Measurements from ENCODE around the gene CACNG5. TPM values are rescaled to one million over a fixed set of nuclear protein-coding genes. Genes with fewer than 3 reads are reported as not detected.

The CACNG5 gene
- polyA plus RNA-seq, 1 donor from 2014 or later, result not detected

- no peaks in the 10 kb centered on the region for H3F3A ChIP-seq (ENCODE audit: insufficient read depth, low read length, poor library complexity, severe bottlenecking)
- no peaks in the 10 kb centered on the region for H3K9me2 ChIP-seq (ENCODE audit: insufficient read depth, low read length)
- H3K27me3 ChIP-seq (ENCODE audit: insufficient read depth, low read depth, low read length), result no peaks in the 10 kb centered on the region
- no peak overlapping the region for H3K9ac ChIP-seq (ENCODE audit: low read length)
- no peak overlapping the region for H3K27ac ChIP-seq (ENCODE audit: low read length)
- H3K79me2 ChIP-seq (replicated peaks; ENCODE audit: insufficient read depth, low read length), result no peaks in the 10 kb centered on the region
- TF ChIP-seq TAF1 (IDR thresholded peaks at IDR 0.05; ENCODE audit: low read depth) (no peak), CTCF (IDR thresholded peaks at IDR 0.05; ENCODE audit: poor library complexity, severe bottlenecking) (no peak), POLR2AphosphoS5 (IDR thresholded peaks at IDR 0.05) (no peak), MXI1 (conservative IDR thresholded peaks at IDR 0.05; ENCODE audit: poor library complexity, severe bottlenecking) (no peak), RAD21 (conservative IDR thresholded peaks at IDR 0.05) (no peak), EZH2 (IDR thresholded peaks at IDR 0.05; ENCODE audit: borderline replicate concordance, insufficient read depth, low read length, poor library complexity, severe bottlenecking) (no peak), REST (IDR thresholded peaks at IDR 0.05; ENCODE audit: borderline replicate concordance) (no peak), SMC3 (conservative IDR thresholded peaks at IDR 0.05; ENCODE audit: poor library complexity) (no peak), EP300 (conservative IDR thresholded peaks at IDR 0.05; ENCODE audit: poor library complexity, severe bottlenecking) (no peak)
- no peak overlapping the region for H3K4me3 ChIP-seq (ENCODE audit: low read length)
- no peak overlapping the region for H3K4me2 ChIP-seq (ENCODE audit: low read length)
- no peaks in the 10 kb centered on the region for H3K36me3 ChIP-seq (ENCODE audit: insufficient read depth, low read length)
- no peaks in the 10 kb centered on the region for H4K20me1 ChIP-seq (ENCODE audit: insufficient read depth)
- H2AFZ ChIP-seq (ENCODE audit: low read depth, low read length), result no peak overlapping the region
- H3K9me3 ChIP-seq (ENCODE audit: low read length), result no peaks in the 10 kb centered on the region
These were observed 23.2 kb upstream of the CACNG5 start for GRCh38 chr17:66811683-66812054.

- Histone ChIP-seq H3K9ac (ENCODE audit: low read length) (no peak overlapping the region), H3K4me2 (ENCODE audit: low read length) (no peak overlapping the region), H3K4me3 (ENCODE audit: low read length) (no peak overlapping the region), H3K79me2 (replicated peaks; ENCODE audit: insufficient read depth, low read length) (no peaks in the 10 kb centered on the region), H3K9me2 (ENCODE audit: insufficient read depth, low read length) (no peaks in the 10 kb centered on the region), H3K27ac (ENCODE audit: low read length) (no peak overlapping the region), H3F3A (ENCODE audit: insufficient read depth, low read length, poor library complexity, severe bottlenecking) (no peaks in the 10 kb centered on the region), H3K27me3 (ENCODE audit: insufficient read depth, low read depth, low read length) (no peaks in the 10 kb centered on the region), H3K36me3 (ENCODE audit: insufficient read depth, low read length) (no peaks in the 10 kb centered on the region), H4K20me1 (ENCODE audit: insufficient read depth) (no peaks in the 10 kb centered on the region), H3K9me3 (ENCODE audit: low read length) (no peaks in the 10 kb centered on the region), H2AFZ (ENCODE audit: low read depth, low read length) (no peak overlapping the region)
- TF ChIP-seq EP300 (conservative IDR thresholded peaks at IDR 0.05; ENCODE audit: poor library complexity, severe bottlenecking), result no peak
- no peak for TF ChIP-seq CTCF (IDR thresholded peaks at IDR 0.05; ENCODE audit: poor library complexity, severe bottlenecking)
- no peak for TF ChIP-seq RAD21 (conservative IDR thresholded peaks at IDR 0.05)
- TF ChIP-seq EZH2 (IDR thresholded peaks at IDR 0.05; ENCODE audit: borderline replicate concordance, insufficient read depth, low read length, poor library complexity, severe bottlenecking), result no peak
- TF ChIP-seq TAF1 (IDR thresholded peaks at IDR 0.05; ENCODE audit: low read depth), result no peak
- no peak for TF ChIP-seq SMC3 (conservative IDR thresholded peaks at IDR 0.05; ENCODE audit: poor library complexity)
These were observed 22.3 kb upstream of the CACNG5 start for GRCh38 chr17:66812571-66812970.

Measured in neural cell (in vitro differentiated cells).